ENCODE results near the gene NME8. TPM values are rescaled to one million over a fixed set of nuclear protein-coding genes. Genes with fewer than 3 reads are reported as not detected.

NME8 gene
- total RNA-seq, result not detected in 2 replicates

GRCh38 chr7:37848297-37848696, at the start of gene NME8:
TSS of gene NME8 (plus strand) at chr7:37848597. CDS start at chr7:37850267, 1,670 bp downstream.

GRCh38 chr7:37916673-37917660, 68.6 kb downstream of the NME8 start, which contains the start of gene SFRP4:
TSS of gene SFRP4 (minus strand) at chr7:37916817. CDS start at chr7:37916537, 280 bp downstream.

GRCh38 chr7:37920305-37920848, 72.0 kb downstream of the NME8 start, which contains the start of gene EPDR1:
TSS of gene EPDR1 (plus strand) at chr7:37920640. CDS start at chr7:37920940, 300 bp downstream.

Other genes with a start within 250 kb of the NME8 start
- 0.29 TPM in 1 of 2 replicates, not detected in the other for gene GPR141, start 164.8 kb upstream of the NME8 start, total RNA-seq
- gene SFRP4, start 68.2 kb downstream of the NME8 start, total RNA-seq, result 0.14 TPM in 1 of 2 replicates, not detected in the other
- 1.8 and 14.5 TPM in 2 replicates for gene EPDR1, start 72.0 kb downstream of the NME8 start, total RNA-seq